HepG2 (cell line): ENCODE results near the gene IFNLR1. TPM values are rescaled to one million over a fixed set of nuclear protein-coding genes. Genes with fewer than 3 reads are reported as not detected.

Experiments used
- ATAC-seq: fragments of 200-7000 bp; cut with Tn5 transposase; 3 replicates; pipeline ENCODE4 v1.9.1; 2020; ENCODE audit warnings: mild to moderate bottlenecking, moderate library complexity
- BruUV-seq: library from RNA; stranded (reverse); fragments of 400-500 nt; replicated peaks from 2 replicates; lab custom pipeline; 2021; lab: Mats Ljungman, UMichigan
- CTCF ChIA-PET: fragments of 300-600 bp; formaldehyde crosslinking; extraction: SDS; loops from one replicate; lab custom pipeline; 2021; ENCODE audit warnings: low total read pairs, inconsistent platforms, low intra/inter-chr PET ratio; lab: Yijun Ruan, JAX
- POLR2A ChIA-PET: fragments of 350-600 bp; sonication (Branson Sonifier 250); formaldehyde crosslinking; loops from one replicate; lab custom pipeline; 2020; ENCODE audit warnings: antibody characterized with exemption, inconsistent platforms; lab: Yijun Ruan, JAX
- DNase-seq: peaks from one replicate; pipeline ENCODE4 v3.0.0-alpha.2; 2015; ENCODE audit warnings: low spot score
- FAIRE-seq: peaks from 3 replicates; lab custom pipeline; 2011; peaks lifted over from hg19 to GRCh38; lab: Jason Lieb, UNC
- H2AFZ ChIP-seq: one replicate; pipeline ENCODE4 v1.6.1; 2011; ENCODE audit warnings: low read length, inconsistent platforms
- H3K27ac ChIP-seq: fragments of 300-600 bp; 3 replicates; pipeline ENCODE4 v1.8.0; 2011; ENCODE audit warnings: mixed run types, mild to moderate bottlenecking, mixed read lengths, low read length, inconsistent platforms; ENCODE audit not compliant: insufficient read depth; ENCODE audit errors: extremely low read length
- H3K27me3 ChIP-seq, 2 experiments: fragments of 200-600 bp in 1 of 2; 2 replicates in 1 of 2; 3 replicates in 1 of 2; pipeline versions ENCODE4 v1.6.0 to v1.8.0; 2011; ENCODE audit warnings: low read length in 2 of 2, mild to moderate bottlenecking in 2 of 2, moderate library complexity in 2 of 2, inconsistent platforms in 1 of 2; ENCODE audit not compliant: insufficient read depth in 2 of 2, control insufficient read depth in 1 of 2
- H3K36me3 ChIP-seq, 2 experiments: fragments of 200-600 bp in 1 of 2; replicated peaks in 1 of 2; 2 replicates in 1 of 2; 3 replicates in 1 of 2; pipeline versions ENCODE4 v1.5.1 to v1.8.0; 2011; ENCODE audit warnings: low read length in 2 of 2, inconsistent platforms in 1 of 2; ENCODE audit not compliant: insufficient read depth in 2 of 2, control insufficient read depth in 1 of 2
- H3K4me1 ChIP-seq: 2 replicates; pipeline ENCODE4 v1.5.1; 2012; ENCODE audit warnings: low read length, inconsistent platforms; ENCODE audit not compliant: insufficient read depth
- H3K4me2 ChIP-seq: 2 replicates; pipeline ENCODE4 v1.6.0; 2011; ENCODE audit warnings: low read depth, low read length, inconsistent platforms
- H3K4me3 ChIP-seq, 3 experiments: fragments of 200-600 bp in 1 of 3; sonication (generic), shearing (Covaris generic) in 1 of 3; replicated peaks in 1 of 3; 2 replicates each; pipeline ENCODE4 v1.5.1; 2011 to 2016; ENCODE audit warnings: low read length in 3 of 3, inconsistent platforms in 2 of 3, low read depth in 2 of 3, mild to moderate bottlenecking in 2 of 3, control low read depth in 1 of 3, mixed read lengths in 1 of 3; ENCODE audit not compliant: insufficient read depth in 1 of 3
- H3K79me2 ChIP-seq: one replicate; pipeline ENCODE4 v1.6.1; 2011; ENCODE audit warnings: low read length, inconsistent platforms; ENCODE audit not compliant: insufficient read depth
- H3K9ac ChIP-seq: 2 replicates; pipeline ENCODE4 v1.6.0; 2011; ENCODE audit warnings: mild to moderate bottlenecking, low read depth, low read length, inconsistent platforms; ENCODE audit not compliant: insufficient read depth
- H3K9me3 ChIP-seq: 2 replicates; pipeline ENCODE4 v1.5.1; 2012; ENCODE audit warnings: mild to moderate bottlenecking, low read length
- H4K20me1 ChIP-seq: 2 replicates; pipeline ENCODE4 v1.6.0; 2011; ENCODE audit warnings: inconsistent platforms, mild to moderate bottlenecking, low read length, moderate library complexity; ENCODE audit not compliant: insufficient read depth
- CEBPB ChIP-seq: IDR thresholded peaks from 2 replicates; pipeline ENCODE4 v1.6.1; 2011; ENCODE audit warnings: low read depth, low read length, improper control_type of control experiment, borderline replicate concordance
- HNF4A ChIP-seq: sonication (generic); formaldehyde crosslinking; IDR thresholded peaks from 2 replicates; pipeline ENCODE4 v1.4.0; 2020; ENCODE audit warnings: missing genetic modification reagents
- KLF15 ChIP-seq: sonication (generic); formaldehyde crosslinking; IDR thresholded peaks from 2 replicates; pipeline ENCODE4 v1.8.1; 2023; ENCODE audit warnings: borderline replicate concordance, mild to moderate bottlenecking, inconsistent platforms, missing genetic modification reagents, mixed read lengths
- NCOA1 ChIP-seq: sonication (generic); formaldehyde crosslinking; IDR thresholded peaks from 2 replicates; pipeline ENCODE4 v1.9.0; 2021; ENCODE audit warnings: missing genetic modification reagents
- NR2F1 ChIP-seq, 2 experiments: fragments of 450-650 bp in 1 of 2; formaldehyde crosslinking in 1 of 2; IDR thresholded peaks; 2 replicates each; pipeline versions ENCODE4 v1.5.0 to v1.6.1; 2016 to 2020; ENCODE audit warnings: mild to moderate bottlenecking in 1 of 2, missing compliant biosample characterization in 1 of 2, missing genetic modification reagents in 1 of 2, moderate library complexity in 1 of 2
- NR2F2 ChIP-seq: IDR thresholded peaks from 2 replicates; pipeline ENCODE4 v1.6.1; 2012; ENCODE audit warnings: low read depth, inconsistent platforms, borderline replicate concordance
- RXRB ChIP-seq: IDR thresholded peaks from 2 replicates; pipeline ENCODE4 v1.6.1; 2016; ENCODE audit warnings: borderline replicate concordance, missing genetic modification reagents, missing compliant biosample characterization
- TMF1 ChIP-seq: sonication (generic); formaldehyde crosslinking; IDR thresholded peaks from 2 replicates; pipeline ENCODE4 v1.8.1; 2022; ENCODE audit warnings: low read depth, missing genetic modification reagents
- ZBTB38 ChIP-seq: sonication (generic); formaldehyde crosslinking; IDR thresholded peaks from 2 replicates; pipeline ENCODE4 v1.5.1; 2020; ENCODE audit warnings: mild to moderate bottlenecking, missing genetic modification reagents
- ZNF232 ChIP-seq: sonication (generic); formaldehyde crosslinking; IDR thresholded peaks from 2 replicates; pipeline ENCODE4 v1.4.0; 2020; ENCODE audit warnings: missing genetic modification reagents, borderline replicate concordance
- ZNF468 ChIP-seq: sonication (generic); formaldehyde crosslinking; IDR thresholded peaks from 2 replicates; pipeline ENCODE4 v1.8.0; 2022; ENCODE audit warnings: mild to moderate bottlenecking, moderate library complexity, missing genetic modification reagents
- ZNF605 ChIP-seq: sonication (generic); formaldehyde crosslinking; IDR thresholded peaks from 2 replicates; pipeline ENCODE4 v1.8.0; 2022; ENCODE audit warnings: mild to moderate bottlenecking, missing genetic modification reagents
- ZNF615 ChIP-seq: sonication (generic); formaldehyde crosslinking; IDR thresholded peaks from 2 replicates; pipeline ENCODE4 v1.5.0; 2020; ENCODE audit warnings: mild to moderate bottlenecking, missing genetic modification reagents, borderline replicate concordance
- ZNF703 ChIP-seq: sonication (generic); formaldehyde crosslinking; IDR thresholded peaks from 2 replicates; pipeline ENCODE4 v1.5.1; 2020; ENCODE audit warnings: missing genetic modification reagents, mild to moderate bottlenecking, moderate library complexity, borderline replicate concordance
- WGBS: methylation state at CpG from one replicate; pipeline ENCODE4 v1.1.6; 2017; ENCODE audit warnings: low lambda C conversion rate; 5-methylcytosine and 5-hydroxymethylcytosine counted together
- in situ Hi-C: cut with HindIII; loops from 2 replicates; pipeline ENCODE4 v1.10.0; 2017; ENCODE audit warnings: low pct_unique_long_range_greater_than_20kb; ENCODE audit not compliant: extremely low pct_ligation_motif_present
- intact Hi-C: fragments of 100-400 bp; cut with micrococcal nuclease; formaldehyde crosslinking; loops from one replicate; pipeline ENCODE4 v1.10.0; 2022; ENCODE audit not compliant: unreplicated experiment
- polyA plus RNA-seq, 8 experiments: library from polyadenylated mRNA; depleted of rRNA in 3 of 8; stranded (reverse) in 7 of 8; unstranded in 1 of 8; fragments of >200 nt; fragmentation: Illumina TruSeq in 4 of 8; extraction: Trizol in 4 of 8; gene quantifications; 2 replicates each; pipeline versions ENCODE4 v1.2.1 to v1.2.3, GENCODE V29; 2011 to 2016; ENCODE audit warnings: low read depth in 4 of 8, missing spikeins in 1 of 8, mixed read lengths in 1 of 8; ENCODE audit not compliant: insufficient read depth in 1 of 8
- total RNA-seq, 5 experiments: library from RNA; depleted of rRNA; stranded (reverse); fragments of >200 nt; fragmentation: Illumina TruSeq; extraction: Trizol; gene quantifications; 2 replicates each; pipeline ENCODE4 v1.2.3, GENCODE V29; 2016; ENCODE audit warnings: low read depth in 1 of 5
- TF ChIP-seq, protein P1 (sequence below): sonication (generic); formaldehyde crosslinking; IDR thresholded peaks from 2 replicates; pipeline ENCODE4 v1.8.0; 2022; ENCODE audit warnings: mild to moderate bottlenecking, missing genetic modification reagents; ENCODE audit not compliant: insufficient replicate concordance
- TF ChIP-seq, protein P2 (sequence below): sonication (generic); formaldehyde crosslinking; IDR thresholded peaks from 2 replicates; pipeline ENCODE4 v1.8.1; 2023; ENCODE audit warnings: mild to moderate bottlenecking, missing genetic modification reagents
- TF ChIP-seq, protein P3 (sequence below): sonication (generic); formaldehyde crosslinking; IDR thresholded peaks from 2 replicates; pipeline ENCODE4 v1.8.1; 2022; ENCODE audit warnings: mild to moderate bottlenecking, missing genetic modification reagents
- TF ChIP-seq, protein P4 (sequence below): sonication (generic); formaldehyde crosslinking; IDR thresholded peaks from 2 replicates; pipeline ENCODE4 v1.4.0; 2020; ENCODE audit warnings: mild to moderate bottlenecking, missing genetic modification reagents
- TF ChIP-seq, protein P5 (sequence below): sonication (generic); formaldehyde crosslinking; IDR thresholded peaks from 2 replicates; pipeline ENCODE4 v1.4.0; 2020; ENCODE audit warnings: mild to moderate bottlenecking, low read depth, missing genetic modification reagents

IFNLR1 gene
- total and polyA plus RNA-seq, 2 of the 13 experiments (the other 11 are each of a cell fraction or from before 2014, with no cell fraction given) = 3.8 to 8.5 TPM

DNA sequence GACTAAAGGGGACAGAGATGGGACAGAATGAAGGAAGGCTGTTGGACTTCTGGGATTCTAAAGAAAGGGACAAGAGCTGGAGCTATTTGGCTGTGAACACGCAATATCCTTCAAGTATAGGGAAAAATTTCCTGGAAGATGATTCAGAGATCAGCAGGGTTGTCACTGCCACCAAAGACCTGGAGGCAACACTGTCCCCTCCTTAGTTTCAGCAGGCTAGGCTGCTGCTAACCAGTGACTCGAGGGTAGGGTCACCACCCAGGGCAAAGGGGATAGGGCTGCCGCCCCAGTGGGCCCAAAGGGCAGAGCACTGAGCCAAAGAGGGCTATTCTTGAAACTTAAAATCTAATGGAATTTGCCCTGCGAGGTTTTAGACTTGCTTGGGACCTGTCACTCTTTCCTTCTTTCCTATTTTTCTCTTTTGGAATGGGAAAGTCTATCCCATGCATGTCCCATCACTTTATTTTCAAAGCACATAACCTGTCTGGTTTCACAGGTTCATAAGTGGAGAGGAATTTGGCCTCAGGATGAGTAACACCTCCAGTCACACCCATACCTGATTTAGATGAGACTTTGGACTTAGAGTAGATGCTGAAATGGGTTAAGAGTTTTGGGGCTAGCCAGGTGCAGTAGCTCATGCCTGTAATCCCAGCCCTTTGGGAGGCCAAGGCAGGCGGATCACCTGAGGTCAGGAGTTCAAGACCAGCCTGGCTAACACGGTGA lies 11.9 kb downstream of the IFNLR1 start:
- ChIA-PET POLR2A (no interaction called here), CTCF (no interaction called here)
- 80% methylated on average over 5 of the region's 6 CpGs for WGBS
- Histone ChIP-seq H3K4me3 (no peak overlapping the region), H3K4me1 (no peaks in the 10 kb centered on the region), H3K9me3 (no peaks in the 10 kb centered on the region), H3K79me2 (peaks cover 7% of the 10 kb centered on the region), H3K4me2 (no peak overlapping the region), H3K36me3 (peaks cover 1 to 12% of the 10 kb centered on the region in 2 experiments; a peak in 2 of 5 replicates), H3K27ac (no peak overlapping the region), H4K20me1 (no peaks in the 10 kb centered on the region), H3K27me3 (no peaks in the 10 kb centered on the region; a peak in 1 of 5 replicates)
- FAIRE-seq (no peak), ATAC-seq (no peak), DNase-seq (no peak)
- in situ Hi-C loops = no loop called here
- no TSS peak for BruUV-seq
- TF ChIP-seq NR2F2 (no peak), NCOA1 (CRISPR knock-in tag) (no peak), NR2F1 (CRISPR knock-in tag; IDR thresholded peaks at IDR 0.05) (no peak), TMF1 (no peak), ZNF232 (CRISPR knock-in tag) (no peak), ZNF703 (CRISPR knock-in tag) (no peak), CEBPB (no peak), RXRB (CRISPR knock-in tag) (no peak), ZBTB38 (CRISPR knock-in tag) (no peak), ZNF468 (CRISPR knock-in tag) (no peak), ZNF605 (CRISPR knock-in tag) (no peak), KLF15 (CRISPR knock-in tag) (no peak), HNF4A (CRISPR knock-in tag) (no peak), ZNF615 (CRISPR knock-in tag) (no peak)
- TF ChIP-seq, protein P1, sequence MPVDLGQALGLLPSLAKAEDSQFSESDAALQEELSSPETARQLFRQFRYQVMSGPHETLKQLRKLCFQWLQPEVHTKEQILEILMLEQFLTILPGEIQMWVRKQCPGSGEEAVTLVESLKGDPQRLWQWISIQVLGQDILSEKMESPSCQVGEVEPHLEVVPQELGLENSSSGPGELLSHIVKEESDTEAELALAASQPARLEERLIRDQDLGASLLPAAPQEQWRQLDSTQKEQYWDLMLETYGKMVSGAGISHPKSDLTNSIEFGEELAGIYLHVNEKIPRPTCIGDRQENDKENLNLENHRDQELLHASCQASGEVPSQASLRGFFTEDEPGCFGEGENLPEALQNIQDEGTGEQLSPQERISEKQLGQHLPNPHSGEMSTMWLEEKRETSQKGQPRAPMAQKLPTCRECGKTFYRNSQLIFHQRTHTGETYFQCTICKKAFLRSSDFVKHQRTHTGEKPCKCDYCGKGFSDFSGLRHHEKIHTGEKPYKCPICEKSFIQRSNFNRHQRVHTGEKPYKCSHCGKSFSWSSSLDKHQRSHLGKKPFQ (CRISPR knock-in tag) = no peak
- TF ChIP-seq, protein P2, sequence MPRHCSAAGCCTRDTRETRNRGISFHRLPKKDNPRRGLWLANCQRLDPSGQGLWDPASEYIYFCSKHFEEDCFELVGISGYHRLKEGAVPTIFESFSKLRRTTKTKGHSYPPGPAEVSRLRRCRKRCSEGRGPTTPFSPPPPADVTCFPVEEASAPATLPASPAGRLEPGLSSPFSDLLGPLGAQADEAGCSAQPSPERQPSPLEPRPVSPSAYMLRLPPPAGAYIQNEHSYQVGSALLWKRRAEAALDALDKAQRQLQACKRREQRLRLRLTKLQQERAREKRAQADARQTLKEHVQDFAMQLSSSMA (CRISPR knock-in tag) = no peak
- TF ChIP-seq, protein P3, sequence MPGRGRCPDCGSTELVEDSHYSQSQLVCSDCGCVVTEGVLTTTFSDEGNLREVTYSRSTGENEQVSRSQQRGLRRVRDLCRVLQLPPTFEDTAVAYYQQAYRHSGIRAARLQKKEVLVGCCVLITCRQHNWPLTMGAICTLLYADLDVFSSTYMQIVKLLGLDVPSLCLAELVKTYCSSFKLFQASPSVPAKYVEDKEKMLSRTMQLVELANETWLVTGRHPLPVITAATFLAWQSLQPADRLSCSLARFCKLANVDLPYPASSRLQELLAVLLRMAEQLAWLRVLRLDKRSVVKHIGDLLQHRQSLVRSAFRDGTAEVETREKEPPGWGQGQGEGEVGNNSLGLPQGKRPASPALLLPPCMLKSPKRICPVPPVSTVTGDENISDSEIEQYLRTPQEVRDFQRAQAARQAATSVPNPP = no peak
- TF ChIP-seq, protein P4, sequence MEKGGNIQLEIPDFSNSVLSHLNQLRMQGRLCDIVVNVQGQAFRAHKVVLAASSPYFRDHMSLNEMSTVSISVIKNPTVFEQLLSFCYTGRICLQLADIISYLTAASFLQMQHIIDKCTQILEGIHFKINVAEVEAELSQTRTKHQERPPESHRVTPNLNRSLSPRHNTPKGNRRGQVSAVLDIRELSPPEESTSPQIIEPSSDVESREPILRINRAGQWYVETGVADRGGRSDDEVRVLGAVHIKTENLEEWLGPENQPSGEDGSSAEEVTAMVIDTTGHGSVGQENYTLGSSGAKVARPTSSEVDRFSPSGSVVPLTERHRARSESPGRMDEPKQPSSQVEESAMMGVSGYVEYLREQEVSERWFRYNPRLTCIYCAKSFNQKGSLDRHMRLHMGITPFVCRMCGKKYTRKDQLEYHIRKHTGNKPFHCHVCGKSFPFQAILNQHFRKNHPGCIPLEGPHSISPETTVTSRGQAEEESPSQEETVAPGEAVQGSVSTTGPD (CRISPR knock-in tag) = no peak
- TF ChIP-seq, protein P5, sequence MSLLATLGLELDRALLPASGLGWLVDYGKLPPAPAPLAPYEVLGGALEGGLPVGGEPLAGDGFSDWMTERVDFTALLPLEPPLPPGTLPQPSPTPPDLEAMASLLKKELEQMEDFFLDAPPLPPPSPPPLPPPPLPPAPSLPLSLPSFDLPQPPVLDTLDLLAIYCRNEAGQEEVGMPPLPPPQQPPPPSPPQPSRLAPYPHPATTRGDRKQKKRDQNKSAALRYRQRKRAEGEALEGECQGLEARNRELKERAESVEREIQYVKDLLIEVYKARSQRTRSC (CRISPR knock-in tag) = no peak
- TF ChIP-seq, all 625 proteins: peak for 0
- no peak overlapping the region for H3K9ac ChIP-seq
- intact Hi-C loops = no loop called here
- H2AFZ ChIP-seq = no peak overlapping the region
